Anterior cingulate cortex (tissue), 58 donors: ENCODE data around the gene TSACC.

ENCODE experiments used
- DNase-seq, 58 donors: peaks; one replicate each; lab custom pipeline; 2025; lab: John Stamatoyannopoulos, UW

The TSACC gene

DNA sequence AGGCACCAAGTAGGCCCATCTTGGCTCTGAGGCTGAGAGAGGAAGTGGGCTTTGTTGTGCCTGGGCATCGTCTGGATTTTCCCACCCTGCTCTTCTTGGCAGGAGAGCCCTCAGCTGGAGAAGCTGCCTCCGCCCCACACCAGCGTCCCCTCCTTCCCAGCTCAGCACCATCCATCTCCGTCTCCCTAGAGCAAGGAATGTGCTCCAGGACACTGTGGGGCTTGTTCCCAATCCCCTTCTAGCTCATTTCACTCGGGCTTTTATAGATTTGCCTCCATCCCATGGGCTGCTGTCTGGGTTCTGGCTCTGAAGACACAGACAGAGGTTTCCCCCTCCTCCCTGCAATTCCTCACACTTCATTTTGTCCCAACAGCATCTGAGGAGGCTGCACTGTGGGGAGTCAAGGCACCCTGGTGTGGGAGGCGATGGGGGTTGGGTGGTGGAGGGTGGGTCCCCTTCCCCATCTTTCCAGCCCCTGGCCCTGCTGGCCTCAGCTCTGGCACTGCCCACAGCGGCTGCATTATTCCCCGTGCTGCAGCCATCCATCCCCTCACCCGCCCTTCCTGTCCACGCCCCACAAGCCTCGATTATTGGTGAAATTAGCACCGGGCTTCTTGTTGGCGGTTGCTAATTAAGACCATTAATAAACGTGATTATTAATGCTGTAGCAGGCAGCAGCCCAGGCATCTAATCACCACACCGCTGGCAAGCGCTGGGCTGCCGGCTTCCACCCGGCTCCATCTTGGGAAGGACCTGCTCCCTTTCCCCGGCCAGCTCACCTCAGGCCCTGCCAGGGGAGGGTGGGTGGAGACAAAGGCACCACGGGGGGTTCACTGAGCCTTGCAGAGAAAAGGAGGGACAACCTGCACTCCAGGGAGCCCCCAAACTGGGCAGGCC lies 52.4 kb downstream of the TSACC start:
- peak in 49 of 58 donors; percentile 25 to 93 (median 64) for DNase-seq

DNA sequence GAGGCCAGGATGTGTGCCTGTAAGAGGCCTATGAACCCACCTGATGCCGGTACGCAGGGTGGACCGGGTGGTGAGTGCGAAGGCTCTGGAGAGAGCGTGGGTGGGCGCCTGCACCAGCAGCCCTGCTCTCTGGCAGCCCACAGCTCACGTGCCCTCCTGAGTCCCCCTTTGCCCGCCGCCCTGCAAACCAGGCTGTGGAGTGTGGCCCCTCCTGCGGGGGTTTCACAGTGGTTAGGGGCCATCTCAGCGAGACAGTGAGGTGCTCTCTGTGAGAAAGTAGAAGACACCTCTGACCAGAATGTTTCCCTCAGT lies 53.0 kb downstream of the TSACC start:
- DNase-seq: no peak

DNA sequence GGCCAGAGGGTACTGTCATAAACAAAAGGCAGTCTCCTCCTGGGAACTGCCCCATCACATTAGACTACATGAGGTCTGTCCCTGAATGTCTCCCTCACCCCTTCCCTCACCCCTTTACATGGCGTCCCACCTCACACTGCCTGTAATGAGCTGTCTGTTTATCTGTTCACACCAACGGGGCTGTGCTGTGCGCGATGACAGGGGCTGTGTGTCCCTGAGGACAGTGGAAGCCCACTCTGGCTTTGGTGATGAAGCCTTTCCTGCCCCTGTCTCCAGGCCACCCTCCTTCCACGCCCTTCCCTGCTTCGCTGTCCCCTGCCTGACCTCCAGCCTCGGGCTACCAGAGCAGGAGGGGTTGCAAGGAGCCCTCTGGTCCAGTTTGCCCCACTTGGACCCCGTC lies 53.4 kb downstream of the TSACC start:
- no peak for DNase-seq

DNA sequence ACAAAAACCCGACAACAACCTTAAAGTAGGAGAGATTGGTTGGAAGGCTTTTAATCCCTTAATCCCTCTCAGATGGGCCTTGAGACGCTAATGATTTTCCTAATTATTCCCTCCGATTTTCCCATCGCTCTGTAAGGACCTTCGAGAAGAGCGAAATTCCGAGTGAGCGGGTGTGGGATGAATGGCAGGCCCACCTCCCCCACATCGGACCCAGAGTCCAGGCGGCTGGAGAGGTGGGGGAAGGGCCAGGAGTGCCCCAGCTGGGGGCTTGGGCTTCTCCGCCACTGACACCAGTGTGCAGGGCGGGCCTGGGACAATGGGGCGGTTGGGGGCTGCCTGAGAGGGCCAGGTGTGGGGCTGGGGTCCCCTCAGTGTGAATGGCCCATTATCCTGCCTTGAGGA lies 54.1 kb downstream of the TSACC start:
- DNase-seq: no peak

DNA sequence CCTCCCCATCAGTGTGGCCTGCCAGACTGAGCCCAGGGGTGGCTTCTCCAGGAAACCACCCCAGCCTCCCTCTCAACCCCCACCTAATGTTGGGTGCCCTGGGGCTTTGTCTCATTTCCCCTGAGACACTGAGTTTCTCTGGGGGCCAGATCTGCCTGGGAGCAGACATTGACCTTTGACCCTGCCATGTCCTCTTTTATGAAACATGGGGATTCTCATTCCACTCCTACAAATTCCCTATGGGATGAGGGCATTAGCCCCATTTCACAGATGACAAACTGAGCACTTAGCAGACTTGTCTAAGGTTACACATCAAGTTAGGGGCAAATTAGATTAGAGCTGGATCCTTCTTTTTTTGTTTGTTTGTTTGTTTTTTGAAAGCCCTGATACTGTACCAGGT lies 54.8 kb downstream of the TSACC start:
- DNase-seq: no peak

DNA sequence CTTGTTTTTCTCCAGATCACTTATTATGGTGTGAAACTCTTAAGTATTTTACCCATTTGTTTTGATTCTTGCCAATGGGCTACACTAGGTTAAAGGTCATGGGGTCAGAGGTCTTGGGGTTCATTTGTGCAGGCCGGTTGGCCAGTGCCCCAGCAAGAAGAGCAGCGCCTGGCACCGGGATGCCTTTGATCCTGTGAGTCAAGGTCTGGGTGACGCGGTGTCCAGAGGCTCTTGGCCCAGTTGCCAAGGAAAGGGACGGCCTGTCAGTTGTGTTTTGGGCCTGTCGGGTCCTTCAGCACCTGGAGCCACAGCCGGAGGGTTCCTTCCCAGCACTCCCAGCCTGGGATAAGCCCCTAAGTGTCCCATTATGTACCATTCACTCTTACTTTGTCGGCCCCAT lies 55.8 kb downstream of the TSACC start:
- peak in 1 of 58 donors; percentile 26 for DNase-seq

DNA sequence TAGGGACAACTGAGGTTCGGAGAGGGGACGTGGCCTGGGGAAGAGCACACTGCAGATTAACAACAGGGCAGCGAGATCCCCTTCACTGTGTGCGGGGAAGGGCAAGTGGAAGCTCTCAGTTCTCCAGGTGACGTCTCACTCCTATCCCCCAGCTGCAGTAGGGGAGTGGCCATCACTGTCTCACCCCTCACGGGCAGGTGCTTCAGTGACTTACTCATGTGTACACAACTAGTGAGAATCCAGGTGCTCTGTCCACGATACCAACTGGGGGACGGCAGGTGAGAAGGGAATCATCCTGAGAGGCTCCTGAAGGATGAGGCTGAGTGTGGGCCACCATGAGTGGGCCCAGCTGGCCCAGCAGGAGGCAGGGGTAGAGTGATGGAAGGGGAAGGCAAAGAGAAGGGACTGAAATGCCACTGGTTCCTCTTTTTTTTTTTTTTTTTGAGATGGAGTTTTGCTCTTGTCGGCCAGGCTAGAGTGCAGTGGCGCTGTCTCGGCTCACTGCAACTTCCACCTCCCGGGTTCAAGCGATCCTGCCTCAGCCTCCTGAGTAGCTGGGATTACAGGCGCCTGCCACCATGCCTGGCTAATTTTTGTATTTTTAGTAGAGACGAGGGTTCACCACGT lies 56.6 kb downstream of the TSACC start:
- no peak for DNase-seq
